GDM1 (cell line): ENCODE measurements around the gene CYRIA.

Source experiments
- DNase-seq: peaks from one replicate; lab custom pipeline; 2025; lab: John Stamatoyannopoulos, UW

Gene CYRIA

DNA sequence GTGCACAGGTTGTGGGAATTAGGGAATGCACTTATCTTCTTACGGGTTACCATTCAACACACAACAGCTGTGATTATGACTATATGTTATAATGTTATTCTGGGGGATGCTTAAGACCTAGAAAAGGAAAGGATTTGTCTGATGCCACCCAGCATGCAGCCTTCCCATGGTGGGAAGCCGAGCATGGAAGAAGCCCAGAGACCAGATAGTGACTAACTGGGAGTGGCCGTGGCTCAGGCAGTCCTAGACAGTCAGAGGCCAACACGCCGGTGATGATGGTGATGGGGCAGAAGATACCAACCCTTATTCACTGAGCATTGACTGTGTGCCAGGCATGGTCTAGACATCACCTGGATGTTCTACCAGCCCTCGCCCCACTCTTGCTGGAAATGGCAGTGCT is 35.9 kb downstream of the CYRIA start:
- DNase-seq = no peak

DNA sequence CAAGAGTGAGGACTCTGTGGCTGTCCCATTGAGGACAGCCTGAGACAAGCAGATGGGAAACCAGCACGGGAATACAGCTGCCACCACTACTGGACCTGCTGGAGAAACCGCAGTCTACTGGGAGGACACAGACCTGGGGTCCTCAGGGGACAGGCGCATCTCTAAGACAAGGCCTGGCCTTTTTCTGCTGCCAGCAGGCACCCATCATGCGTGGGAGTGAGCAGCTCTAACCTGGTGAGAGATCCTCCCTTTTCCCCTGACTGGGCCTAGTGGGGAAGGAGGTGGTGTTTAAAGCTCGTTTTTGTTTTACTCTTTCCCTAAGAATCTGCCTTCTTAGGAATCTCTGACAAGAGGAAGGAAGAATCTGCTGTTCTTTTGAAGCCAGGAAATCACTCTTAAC is 36.6 kb downstream of the CYRIA start:
- no peak for DNase-seq

DNA sequence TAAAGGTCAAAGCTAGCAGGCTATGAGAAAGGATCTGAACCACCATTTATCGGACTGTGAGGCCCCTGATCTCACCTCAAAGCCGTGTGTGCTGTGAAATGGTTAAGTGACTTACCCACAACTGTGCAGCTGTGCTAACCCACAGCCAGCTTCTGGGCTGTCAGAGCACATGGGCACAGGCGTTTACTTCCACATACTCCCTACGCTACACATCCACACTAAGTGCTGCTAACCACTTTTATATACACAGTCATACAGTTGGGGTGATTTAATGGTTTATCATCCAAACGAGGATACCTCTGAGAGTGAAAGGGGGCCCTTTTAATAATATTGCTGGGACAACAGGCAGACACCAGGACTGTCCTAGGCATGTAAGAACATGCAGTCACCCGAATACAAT is 37.3 kb downstream of the CYRIA start:
- DNase-seq = peak; percentile 38

DNA sequence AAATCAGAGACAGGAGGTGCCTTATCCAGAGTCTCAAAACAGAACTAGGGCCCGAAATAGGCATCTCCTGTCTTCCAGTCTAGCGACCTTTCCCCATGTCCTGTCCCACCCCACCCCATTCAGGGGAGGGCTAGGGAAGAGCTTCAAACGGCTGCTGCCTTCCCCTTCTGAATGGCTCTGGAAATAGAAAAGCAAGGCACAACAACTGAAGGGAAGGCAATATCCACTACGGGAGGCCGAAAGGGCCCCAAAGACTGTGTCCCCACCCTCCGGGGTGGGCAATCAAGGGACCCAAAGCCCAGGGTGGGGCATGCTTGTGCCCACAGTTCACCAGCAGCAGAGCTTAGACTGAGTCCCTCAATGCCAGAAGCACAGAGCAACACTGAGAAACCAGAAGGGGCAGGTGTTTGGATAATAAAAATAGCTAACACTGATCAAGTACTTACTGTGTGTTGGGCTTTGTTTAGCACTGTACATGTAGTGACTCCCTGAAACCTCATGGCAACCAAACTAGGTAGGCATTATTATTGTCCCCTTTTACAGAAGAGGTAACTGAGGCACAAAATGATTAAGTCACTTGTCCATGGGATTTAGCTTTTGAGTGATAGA is 38.5 kb downstream of the CYRIA start:
- no peak for DNase-seq

GRCh38 chr2:16626497-16626896 is 39.1 kb downstream of the CYRIA start:
- no peak for DNase-seq

GRCh38 chr2:16625759-16626158 is 39.9 kb downstream of the CYRIA start:
- DNase-seq = no peak

GRCh38 chr2:16625201-16625729 is 40.4 kb downstream of the CYRIA start:
- DNase-seq = peak; percentile 83

DNA sequence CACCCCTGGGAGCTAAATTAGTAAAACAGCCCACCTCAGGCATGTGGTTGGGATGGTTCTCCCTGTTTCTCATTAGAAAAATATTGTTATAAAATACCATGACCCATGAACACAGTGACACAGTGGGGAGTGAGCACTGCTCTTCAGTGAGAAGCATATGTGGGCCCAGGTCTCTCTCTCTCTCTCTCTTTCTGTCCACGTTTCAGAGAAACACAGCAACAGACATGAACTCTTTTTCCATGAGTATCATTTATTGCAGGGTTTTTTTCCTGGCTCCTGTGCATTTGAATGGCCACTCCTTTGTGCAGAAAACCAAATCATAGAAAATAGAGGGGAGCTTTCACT is 41.2 kb downstream of the CYRIA start:
- no peak for DNase-seq

GRCh38 chr2:16623564-16624435 is 41.8 kb downstream of the CYRIA start:
- DNase-seq = no peak

GRCh38 chr2:16623031-16623430 is 42.6 kb downstream of the CYRIA start:
- DNase-seq = no peak

- DNase-seq = peak; percentile 39
Measured at GRCh38 chr2:16622399-16622968, 43.1 kb downstream of the CYRIA start.

DNA sequence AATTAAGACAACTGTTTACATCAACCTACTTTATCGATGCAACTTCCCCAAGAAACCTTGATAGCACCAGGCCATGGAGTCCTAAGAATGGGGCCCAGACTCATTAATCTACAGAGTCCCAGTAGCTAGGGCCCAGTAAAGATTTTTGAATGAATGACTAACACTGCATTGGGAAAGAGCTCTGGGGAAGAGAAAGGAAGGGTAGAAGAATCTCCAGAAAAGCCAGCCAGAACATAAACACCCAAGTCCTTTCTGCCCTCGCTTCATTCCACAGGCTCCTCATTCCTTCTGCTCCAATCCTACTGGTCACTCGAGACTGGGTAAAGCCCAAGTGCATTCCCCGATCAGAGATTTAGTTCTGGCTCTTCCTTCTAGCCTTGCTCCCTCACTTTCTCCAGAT is 44.3 kb downstream of the CYRIA start:
- DNase-seq = no peak

DNA sequence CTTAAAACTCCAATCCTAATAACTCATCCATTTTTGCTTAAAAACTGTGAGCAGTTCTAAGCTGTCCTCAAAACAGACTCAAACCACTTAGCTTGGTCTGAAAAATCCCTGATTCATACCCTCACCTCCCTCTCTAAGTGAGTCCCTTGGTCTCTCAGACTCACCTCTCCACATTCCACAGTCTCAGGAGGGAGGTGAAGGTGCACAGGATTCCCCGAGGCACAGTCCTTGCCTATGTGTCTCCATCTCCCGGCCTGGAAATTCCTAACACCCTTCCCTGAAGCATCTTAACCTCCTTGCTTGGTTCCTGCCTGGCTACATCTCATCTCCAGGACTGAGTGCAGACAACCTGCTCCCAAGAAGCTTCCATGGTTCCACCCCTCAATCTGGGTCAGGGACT is 45.0 kb downstream of the CYRIA start:
- no peak for DNase-seq

DNA sequence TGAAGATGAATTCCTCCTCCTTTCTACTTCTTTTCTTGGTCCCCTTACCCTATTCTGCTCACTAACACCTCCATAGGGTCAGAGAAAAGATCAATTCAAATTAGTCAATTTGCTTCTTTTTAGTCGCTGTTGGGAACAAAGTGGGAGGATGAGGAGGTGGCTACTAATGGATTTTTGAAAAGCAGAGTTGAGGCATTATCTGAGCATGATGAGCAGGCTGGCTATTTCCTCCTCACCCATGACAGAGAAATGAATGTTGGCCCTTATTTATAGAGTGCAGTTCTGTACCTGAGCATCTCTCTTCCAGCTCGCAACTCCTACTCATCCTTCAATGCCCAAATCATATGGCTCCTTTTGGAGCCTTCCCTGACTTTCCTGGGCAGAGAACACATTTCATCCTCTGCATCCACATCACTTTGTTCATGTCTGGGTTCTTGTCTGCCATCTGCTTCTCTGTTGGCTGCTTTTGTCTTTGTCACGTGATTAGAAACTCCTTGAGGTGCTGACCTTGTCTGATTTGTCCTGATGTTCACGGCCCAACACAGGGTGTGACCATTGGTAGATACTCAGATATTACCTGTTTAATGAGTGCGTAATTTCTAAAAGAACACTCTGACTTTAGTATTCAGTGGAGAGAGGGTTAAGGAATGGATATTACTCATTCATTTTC is 45.9 kb downstream of the CYRIA start:
- DNase-seq = no peak

DNA sequence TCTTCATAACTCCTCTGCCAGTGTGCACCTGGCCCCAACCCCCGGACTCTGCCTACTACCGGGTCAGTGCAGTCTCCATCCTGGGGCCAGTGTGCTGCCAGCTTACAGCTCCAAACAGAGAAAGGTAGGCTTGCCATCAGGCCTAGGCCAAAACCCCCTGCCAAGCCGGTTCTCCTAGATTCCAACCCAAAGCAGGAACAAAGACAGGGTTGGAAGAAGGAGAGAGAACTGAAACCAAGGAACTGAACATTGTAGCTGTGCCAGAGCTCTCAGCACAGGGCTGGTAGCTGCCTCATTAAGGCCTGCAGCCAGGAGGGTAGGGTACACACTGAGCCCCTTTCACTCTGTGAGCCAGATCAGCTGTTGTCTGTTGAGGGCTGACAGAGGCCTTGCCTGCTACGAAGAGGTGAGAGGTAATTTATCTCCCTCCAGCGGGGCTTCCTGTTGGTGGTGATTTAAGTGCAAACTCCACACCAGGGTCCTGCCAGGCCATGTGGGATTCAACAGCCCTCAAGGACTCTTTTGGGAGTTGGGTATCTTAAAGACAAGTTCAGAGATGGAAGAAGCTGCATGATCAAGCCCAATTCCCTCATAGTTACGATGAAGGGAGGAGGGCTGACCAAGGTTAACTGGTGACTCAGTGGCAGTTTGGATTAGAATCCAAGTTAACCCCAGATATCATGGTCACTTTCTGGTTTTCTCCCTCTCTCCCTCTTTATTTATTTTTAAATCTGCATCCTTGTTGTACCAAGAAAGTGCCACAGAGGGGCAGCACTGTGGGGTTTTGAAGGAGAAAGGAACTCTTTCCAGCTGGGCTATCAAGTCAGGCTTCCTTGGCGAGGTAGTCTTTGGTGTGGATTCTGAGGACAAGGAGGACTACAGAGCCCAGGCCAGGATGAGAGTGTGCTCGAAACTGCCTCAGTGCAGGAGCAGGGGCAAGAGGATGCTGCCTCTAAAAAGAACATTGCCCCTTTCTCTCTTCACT is 48.1 kb downstream of the CYRIA start:
- DNase-seq = no peak
